Measurements from ENCODE around the gene HELB. TPM values are rescaled to one million over a fixed set of nuclear protein-coding genes. Genes with fewer than 3 reads are reported as not detected.

Gene HELB
- total and polyA plus RNA-seq, 2 of the 8 experiments (the other 6 are each of a cell fraction or from before 2014, with no cell fraction given), result 1.8 to 7.6 TPM

DNA sequence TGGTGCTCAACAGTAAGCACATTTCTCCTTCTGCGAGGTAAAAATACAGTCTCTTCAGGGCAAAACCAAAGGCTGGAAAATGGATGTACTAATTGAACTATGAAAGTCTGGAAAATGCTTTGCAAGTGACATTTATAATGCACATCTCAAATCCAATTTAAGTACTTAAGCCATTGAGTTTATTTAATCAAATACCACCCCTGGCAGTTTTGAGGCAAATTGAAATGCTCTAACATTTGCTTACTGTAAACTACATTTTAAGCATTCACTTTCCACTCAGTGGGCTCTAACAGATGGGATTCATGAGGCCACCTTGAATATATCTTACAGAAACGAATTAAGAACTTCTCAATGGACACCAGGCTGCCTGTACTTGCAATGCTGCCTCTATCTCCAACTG, 69.7 kb downstream of the HELB start:
- no peak overlapping the region for H3K4me2 ChIP-seq (ENCODE audit: insufficient read depth in 1 of 2, low read depth in 2 of 2, low read length in 2 of 2)
- no peak overlapping the region for H2BK20ac ChIP-seq (ENCODE audit: low read length)
- H3K9me3 ChIP-seq (ENCODE audit: insufficient read depth in 2 of 2, low read depth in 1 of 2, low read length in 1 of 2), result no peaks in the 10 kb centered on the region
- no peak overlapping the region for H3K9ac ChIP-seq (replicated peaks in 1 of 4; ENCODE audit: extremely low read depth in 1 of 4, low read depth in 3 of 4, low read length in 3 of 4)
- 85% methylated on average over 2 of the region's 2 CpGs; no CpG with 5 or more reads in 1 of the 2 experiments for whole genome bisulfite sequencing, 2 experiments (ENCODE audit: extremely low coverage in 1 of 2, insufficient coverage in 1 of 2, insufficient read length in 1 of 2, insufficient replicate concordance in 2 of 2, low coverage in 1 of 2, low lambda C conversion rate in 2 of 2, missing lambda C conversion rate in 1 of 2)
- no peak overlapping the region for H2BK15ac ChIP-seq (ENCODE audit: low read length)
- H3K14ac ChIP-seq (ENCODE audit: insufficient read length), result no peak overlapping the region
- H3K79me2 ChIP-seq (ENCODE audit: control insufficient read depth in 1 of 2, insufficient read depth in 2 of 2, low read length in 2 of 2), result no peaks in the 10 kb centered on the region
- H3K27me3 ChIP-seq (replicated peaks in 1 of 4; ENCODE audit: control insufficient read depth in 3 of 4, extremely low read depth in 1 of 4, insufficient read depth in 3 of 4, low read length in 3 of 4), result no peaks in the 10 kb centered on the region
- POLR2A ChIA-PET (ENCODE audit: partially characterized antibody), result no interaction called here
- no peak overlapping the region for H4K91ac ChIP-seq (replicated peaks; ENCODE audit: insufficient read length, low read length)
- H2BK12ac ChIP-seq (ENCODE audit: low read depth, low read length), result no peak overlapping the region
- no peak overlapping the region for H3K23ac ChIP-seq (ENCODE audit: insufficient read length)
- H2AFZ ChIP-seq (ENCODE audit: low read length), result no peak overlapping the region
- DNase-seq (ENCODE audit: low read depth in 1 of 2, low spot score in 2 of 2), result no peak
- H3K79me1 ChIP-seq (ENCODE audit: low read depth, low read length), result no peaks in the 10 kb centered on the region
- H2BK120ac ChIP-seq (replicated peaks; ENCODE audit: low read depth, low read length), result no peak overlapping the region
- H3K4me1 ChIP-seq (replicated peaks in 1 of 4; ENCODE audit: control insufficient read depth in 3 of 4, insufficient read depth in 4 of 4, low read length in 3 of 4), result no peaks in the 10 kb centered on the region
- no peak overlapping the region for H3K18ac ChIP-seq (ENCODE audit: extremely low read depth, low read length)
- CTCF ChIA-PET (ENCODE audit: partially characterized antibody), result interaction anchor here (0.8 to 1.1 kb wide), 2 partner anchors 16 to 20 kb away, joined by 3 read pairs; no protein-coding TSS in a partner anchor
- no peak for FAIRE-seq
- no peak overlapping the region for H4K8ac ChIP-seq (ENCODE audit: extremely low read depth, insufficient read depth, low read length)
- no peak overlapping the region for H2AK5ac ChIP-seq (ENCODE audit: low read depth, low read length)
- no peak overlapping the region for H4K5ac ChIP-seq (ENCODE audit: insufficient read length, low read depth, low read length)
- H4K20me1 ChIP-seq (replicated peaks in 1 of 2; ENCODE audit: control insufficient read depth in 1 of 2, insufficient read depth in 2 of 2, low read length in 2 of 2), result no peaks in the 10 kb centered on the region
- H3K23me2 ChIP-seq (ENCODE audit: low read depth, low read length), result no peaks in the 10 kb centered on the region; the same call in 1 of the 2 replicates
- no peak overlapping the region for H3K27ac ChIP-seq (ENCODE audit: low read depth, low read length)
- no peaks in the 10 kb centered on the region for H3K36me3 ChIP-seq (ENCODE audit: control insufficient read depth in 2 of 4, insufficient read depth in 4 of 4, low read length in 3 of 4)
- H3K4ac ChIP-seq (replicated peaks; ENCODE audit: insufficient read length, low read depth, low read length), result no peak overlapping the region
- H3K4me3 ChIP-seq (ENCODE audit: extremely low read depth in 1 of 4, insufficient read depth in 2 of 4, low read depth in 3 of 4, low read length in 4 of 4), result no peak overlapping the region
- no peak overlapping the region for H3K56ac ChIP-seq (replicated peaks; ENCODE audit: insufficient read length, low read depth, low read length)
- no peak overlapping the region for H2BK5ac ChIP-seq (ENCODE audit: low read depth, low read length)
- TF ChIP-seq E2F6 (IDR thresholded peaks at IDR 0.05) (no peak), YY1 (IDR thresholded peaks at IDR 0.05; ENCODE audit: low read depth, low read length) (no peak), BACH1 (IDR thresholded peaks at IDR 0.05; ENCODE audit: low read length) (no peak), SUZ12 (IDR thresholded peaks at IDR 0.05; ENCODE audit: low read length) (no peak), TEAD4 (IDR thresholded peaks at IDR 0.05; ENCODE audit: low read depth, low read length) (no peak), NRF1 (IDR thresholded peaks at IDR 0.05; ENCODE audit: low read depth, low read length) (no peak), TBP (IDR thresholded peaks at IDR 0.05; ENCODE audit: low read depth, low read length) (no peak), TCF12 (IDR thresholded peaks at IDR 0.05; ENCODE audit: low read depth, low read length) (no peak), POLR2A (IDR thresholded peaks at IDR 0.05; ENCODE audit: control extremely low read depth in 1 of 2, low read depth in 2 of 2, low read length in 2 of 2) (no peak), CTBP2 (IDR thresholded peaks at IDR 0.05; ENCODE audit: borderline replicate concordance, insufficient read depth, insufficient read length, low read length) (no peak), MAFK (IDR thresholded peaks at IDR 0.05; ENCODE audit: low read depth, low read length) (no peak), SIN3A (conservative IDR thresholded peaks at IDR 0.05 in 1 of 2, IDR thresholded peaks at IDR 0.05 in 1 of 2; ENCODE audit: low read depth in 1 of 2, low read length in 2 of 2) (no peak), SP2 (IDR thresholded peaks at IDR 0.05; ENCODE audit: low read length) (no peak)
